ENCODE results near the gene SPEM1. TPM values are rescaled to one million over a fixed set of nuclear protein-coding genes. Genes with fewer than 3 reads are reported as not detected.

The SPEM1 gene
- total RNA-seq, 2 donors from 2014 or later: not detected

DNA sequence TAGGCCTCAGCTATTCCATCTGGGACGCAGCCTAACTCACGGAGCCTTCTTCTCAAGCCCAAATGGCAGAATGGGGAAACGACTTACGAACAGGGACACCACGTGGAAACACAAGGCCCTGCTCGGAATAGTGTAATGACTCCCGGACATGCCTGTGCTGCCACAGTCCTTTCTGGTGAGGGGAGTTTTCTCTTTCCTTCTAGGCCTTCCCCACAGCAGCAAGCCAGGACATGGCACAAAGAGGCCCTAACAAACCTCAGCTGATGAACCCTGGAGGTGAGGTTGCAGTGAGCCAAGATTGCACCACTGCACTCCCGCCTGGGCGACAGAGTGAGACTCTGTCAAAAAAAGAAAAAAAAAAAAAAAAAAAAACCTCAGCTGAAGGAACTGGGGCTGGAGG lies 44.0 kb downstream of the SPEM1 start:
- TF ChIP-seq, protein P1, sequence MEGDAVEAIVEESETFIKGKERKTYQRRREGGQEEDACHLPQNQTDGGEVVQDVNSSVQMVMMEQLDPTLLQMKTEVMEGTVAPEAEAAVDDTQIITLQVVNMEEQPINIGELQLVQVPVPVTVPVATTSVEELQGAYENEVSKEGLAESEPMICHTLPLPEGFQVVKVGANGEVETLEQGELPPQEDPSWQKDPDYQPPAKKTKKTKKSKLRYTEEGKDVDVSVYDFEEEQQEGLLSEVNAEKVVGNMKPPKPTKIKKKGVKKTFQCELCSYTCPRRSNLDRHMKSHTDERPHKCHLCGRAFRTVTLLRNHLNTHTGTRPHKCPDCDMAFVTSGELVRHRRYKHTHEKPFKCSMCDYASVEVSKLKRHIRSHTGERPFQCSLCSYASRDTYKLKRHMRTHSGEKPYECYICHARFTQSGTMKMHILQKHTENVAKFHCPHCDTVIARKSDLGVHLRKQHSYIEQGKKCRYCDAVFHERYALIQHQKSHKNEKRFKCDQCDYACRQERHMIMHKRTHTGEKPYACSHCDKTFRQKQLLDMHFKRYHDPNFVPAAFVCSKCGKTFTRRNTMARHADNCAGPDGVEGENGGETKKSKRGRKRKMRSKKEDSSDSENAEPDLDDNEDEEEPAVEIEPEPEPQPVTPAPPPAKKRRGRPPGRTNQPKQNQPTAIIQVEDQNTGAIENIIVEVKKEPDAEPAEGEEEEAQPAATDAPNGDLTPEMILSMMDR (IDR thresholded peaks at IDR 0.05): no peak
- no peak overlapping the region for H3K27ac ChIP-seq

DNA sequence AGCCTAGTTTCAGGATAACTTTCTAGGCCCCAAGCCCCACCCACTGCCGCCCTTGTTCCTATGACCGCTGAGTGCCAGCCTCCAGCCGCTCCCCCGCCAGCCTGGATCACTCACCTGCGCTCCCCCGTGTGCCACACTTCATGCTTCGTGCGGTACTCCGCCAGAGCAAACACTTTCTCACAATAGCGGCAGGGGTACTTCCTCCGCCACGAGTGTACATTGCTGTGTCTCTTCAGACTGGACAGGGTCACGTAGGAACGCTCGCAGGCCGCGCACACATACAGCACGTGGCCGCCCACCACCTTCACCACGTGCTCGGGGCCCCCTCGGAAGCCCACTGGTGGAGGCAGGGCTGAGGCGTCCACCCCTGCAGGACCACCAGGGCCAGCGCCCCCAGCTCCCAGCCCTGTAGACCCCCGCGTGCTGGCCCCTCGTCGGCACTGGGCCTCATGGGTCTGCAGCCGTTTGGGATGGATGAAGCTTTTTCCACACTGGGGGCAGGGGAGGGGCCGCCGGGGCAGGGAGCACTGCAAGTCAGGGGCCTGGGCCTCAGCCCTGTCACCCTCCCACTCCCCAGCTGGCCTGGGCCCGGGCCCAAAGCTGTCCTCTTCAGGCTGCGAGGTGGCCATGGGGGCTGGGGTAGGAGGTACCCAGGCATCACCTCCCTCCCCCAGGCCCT lies 45.6 kb downstream of the SPEM1 start:
- Histone ChIP-seq H3K4me1 (peaks cover 0 to 47% of the 10 kb centered on the region in 2 donors), H3K4me3 (no peak overlapping the region), H3K27ac (peak overlapping the region; percentile 74 to 90), H3K36me3 (peaks cover 46% of the 10 kb centered on the region), H3K9me3 (no peaks in the 10 kb centered on the region), H3K27me3 (no peaks in the 10 kb centered on the region)
- DNase-seq (ENCODE audit: low spot score): no peak
- TF ChIP-seq, protein P1 (IDR thresholded peaks at IDR 0.05): no peak

More for the DNA sequence above, 44.0 kb downstream of the SPEM1 start:
- no peak for DNase-seq (ENCODE audit: low spot score)
- H3K4me3 ChIP-seq: no peak overlapping the region
- peaks cover 46% of the 10 kb centered on the region for H3K36me3 ChIP-seq
- H3K27me3 ChIP-seq: no peaks in the 10 kb centered on the region
- H3K4me1 ChIP-seq: peaks cover 0 to 34% of the 10 kb centered on the region in 2 donors
- no peaks in the 10 kb centered on the region for H3K9me3 ChIP-seq

DNA sequence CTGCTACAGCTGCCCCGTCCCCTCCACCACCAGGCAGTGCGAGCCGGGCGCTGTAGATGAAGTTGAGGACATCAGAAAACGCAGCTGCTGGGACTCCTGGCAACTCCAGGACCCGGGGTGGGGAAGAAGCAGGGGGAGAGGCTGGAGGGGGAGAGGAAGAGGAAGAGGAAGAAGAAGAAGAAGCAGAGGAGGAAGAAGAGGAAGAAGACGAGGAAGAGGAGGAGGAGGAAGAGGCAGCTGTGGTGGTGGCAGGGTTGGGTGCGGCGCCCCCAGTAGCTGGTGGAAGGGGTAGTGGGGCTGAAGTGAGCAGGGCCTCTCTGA lies 46.2 kb downstream of the SPEM1 start:
- DNase-seq (ENCODE audit: low spot score): no peak
- Histone ChIP-seq H3K27me3 (no peaks in the 10 kb centered on the region), H3K4me1 (peaks cover 0 to 50% of the 10 kb centered on the region in 2 donors), H3K4me3 (no peak overlapping the region), H3K36me3 (peaks cover 46% of the 10 kb centered on the region), H3K27ac (peak overlapping the region; percentile 74 to 90), H3K9me3 (no peaks in the 10 kb centered on the region)
- TF ChIP-seq, protein P1 (IDR thresholded peaks at IDR 0.05): no peak

DNA sequence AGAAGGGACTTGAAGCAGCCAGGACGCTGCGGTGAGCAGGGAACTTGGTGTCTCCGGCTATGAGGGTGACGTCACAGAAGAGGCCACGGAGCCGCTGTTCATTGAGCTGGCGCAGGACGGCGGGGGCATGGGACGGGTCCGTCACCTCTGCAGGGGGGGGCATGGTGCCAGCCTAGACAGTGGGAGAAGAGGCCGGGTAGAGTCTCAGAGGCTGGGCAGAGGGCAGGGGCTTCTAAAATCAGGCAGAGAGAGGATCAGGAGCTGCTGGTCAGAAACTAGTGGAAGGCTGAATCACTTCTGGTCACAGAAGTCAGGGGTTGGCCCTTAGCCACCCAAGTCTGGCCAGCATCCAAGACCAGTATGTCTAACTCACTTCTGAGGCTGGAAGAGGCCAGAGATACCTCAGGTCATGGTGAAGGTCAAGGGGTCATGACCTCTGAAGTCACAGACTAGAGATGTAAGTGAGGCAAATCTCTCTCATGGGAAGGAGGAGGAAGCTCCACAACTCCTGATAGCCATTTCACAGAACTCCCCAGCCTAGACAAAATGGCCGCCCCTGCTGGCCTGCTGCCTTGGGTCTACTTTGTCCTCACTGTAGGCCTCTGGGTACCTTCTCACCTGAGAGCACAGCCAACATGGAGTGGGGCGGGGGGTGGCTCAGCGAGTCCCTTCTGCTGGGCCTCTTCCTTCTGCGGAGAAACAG lies 46.7 kb downstream of the SPEM1 start:
- H3K4me1 ChIP-seq: peaks cover 0 to 55% of the 10 kb centered on the region in 2 donors
- peak; percentile 89 for DNase-seq (ENCODE audit: low spot score)
- peak overlapping the region; percentile 74 to 90 for H3K27ac ChIP-seq
- H3K9me3 ChIP-seq: no peaks in the 10 kb centered on the region
- H3K36me3 ChIP-seq: peaks cover 43% of the 10 kb centered on the region
- H3K27me3 ChIP-seq: no peaks in the 10 kb centered on the region
- H3K4me3 ChIP-seq: no peak overlapping the region
- TF ChIP-seq, protein P1 (IDR thresholded peaks at IDR 0.05): no peak

DNA sequence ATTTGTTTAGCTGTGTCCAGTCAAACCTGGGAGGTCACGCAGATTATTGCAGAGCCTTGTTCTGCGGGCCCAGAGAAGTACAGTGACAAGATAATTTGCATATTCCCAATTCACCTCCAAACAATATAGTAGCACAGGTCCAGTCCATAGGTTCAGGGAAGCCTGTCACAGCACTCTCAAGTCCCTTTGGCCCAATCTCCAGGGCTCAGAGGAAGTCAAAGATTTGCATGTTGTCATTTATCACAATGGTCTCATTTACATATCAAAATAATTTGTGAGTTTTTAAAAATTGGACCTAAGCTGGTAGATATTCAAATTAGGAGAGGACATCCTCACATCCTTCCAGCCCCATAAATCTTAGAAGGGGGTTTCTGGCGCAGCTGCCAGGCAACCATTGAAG lies 47.4 kb downstream of the SPEM1 start:
- H3K27ac ChIP-seq: peak overlapping the region; percentile 74 to 90
- TF ChIP-seq, protein P1 (IDR thresholded peaks at IDR 0.05): no peak
- H3K36me3 ChIP-seq: peaks cover 36% of the 10 kb centered on the region
- H3K27me3 ChIP-seq: no peaks in the 10 kb centered on the region
- no peak overlapping the region for H3K4me3 ChIP-seq
- peaks cover 0 to 60% of the 10 kb centered on the region in 2 donors for H3K4me1 ChIP-seq
- H3K9me3 ChIP-seq: no peaks in the 10 kb centered on the region
- no peak for DNase-seq (ENCODE audit: low spot score)

Measured in right atrium auricular region (tissue), 2 donors.